Neural crest cell (in vitro differentiated cells): ENCODE results near the gene DOCK9. TPM values are rescaled to one million over a fixed set of nuclear protein-coding genes. Genes with fewer than 3 reads are reported as not detected.

Experiments
- DNase-seq: peaks from one replicate; pipeline ENCODE4 v3.0.0; 2021; ENCODE audit warnings: low read depth, mixed read lengths, low spot score
- H3K27ac Mint-ChIP-seq: one replicate; pipeline ENCODE4 v1.8.0; 2021; ENCODE audit warnings: mild to moderate bottlenecking, mixed read lengths; ENCODE audit not compliant: unreplicated experiment
- H3K27me3 Mint-ChIP-seq: 2 replicates; pipeline ENCODE4 v1.8.0; 2021; ENCODE audit warnings: low read depth, mild to moderate bottlenecking, mixed read lengths
- H3K36me3 Mint-ChIP-seq: 2 replicates; pipeline ENCODE4 v1.8.0; 2021; ENCODE audit warnings: low read depth, mild to moderate bottlenecking, mixed read lengths
- H3K4me1 Mint-ChIP-seq: 2 replicates; pipeline ENCODE4 v1.8.0; 2021; ENCODE audit warnings: mixed read lengths
- H3K4me3 Mint-ChIP-seq: one replicate; pipeline ENCODE4 v1.8.0; 2021; ENCODE audit warnings: mild to moderate bottlenecking, mixed read lengths
- H3K9me3 Mint-ChIP-seq: 2 replicates; pipeline ENCODE4 v1.8.0; 2021; ENCODE audit warnings: mixed read lengths
- total RNA-seq: library from RNA; stranded (reverse); gene quantifications from 2 replicates; pipeline ENCODE4 v1.2.1, GENCODE V29; 2021
- TF ChIP-seq, protein P1 (sequence below): fragments of 200-600 bp; sonication (generic); conservative IDR thresholded peaks from 2 replicates; pipeline ENCODE4 v1.5.0; 2021; ENCODE audit warnings: antibody characterized with exemption, mild to moderate bottlenecking

DOCK9 gene
- total RNA-seq, 1 donor from 2014 or later: 6.9 TPM

DNA sequence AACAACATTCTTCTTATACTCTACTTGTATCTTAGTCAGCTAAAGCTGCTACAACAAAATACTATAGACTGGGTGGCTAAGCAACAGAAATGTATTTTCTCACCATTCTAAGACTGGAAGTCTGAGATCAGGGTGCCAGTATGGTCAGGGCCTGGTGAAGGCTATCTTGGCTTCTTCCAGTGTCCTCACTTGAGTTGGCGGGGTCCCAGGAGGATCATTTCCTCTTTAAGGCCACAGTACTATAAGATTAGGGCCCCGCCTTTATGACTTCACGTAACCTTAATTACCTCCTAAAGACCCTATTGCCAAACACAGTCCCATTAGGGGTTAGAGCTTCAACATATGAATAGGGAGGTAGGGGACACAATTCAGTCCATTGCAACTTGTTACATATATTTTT, 30.7 kb upstream of the DOCK9 start:
- no peak for DNase-seq
- no peaks in the 10 kb centered on the region for H3K27me3 Mint-ChIP-seq

DNA sequence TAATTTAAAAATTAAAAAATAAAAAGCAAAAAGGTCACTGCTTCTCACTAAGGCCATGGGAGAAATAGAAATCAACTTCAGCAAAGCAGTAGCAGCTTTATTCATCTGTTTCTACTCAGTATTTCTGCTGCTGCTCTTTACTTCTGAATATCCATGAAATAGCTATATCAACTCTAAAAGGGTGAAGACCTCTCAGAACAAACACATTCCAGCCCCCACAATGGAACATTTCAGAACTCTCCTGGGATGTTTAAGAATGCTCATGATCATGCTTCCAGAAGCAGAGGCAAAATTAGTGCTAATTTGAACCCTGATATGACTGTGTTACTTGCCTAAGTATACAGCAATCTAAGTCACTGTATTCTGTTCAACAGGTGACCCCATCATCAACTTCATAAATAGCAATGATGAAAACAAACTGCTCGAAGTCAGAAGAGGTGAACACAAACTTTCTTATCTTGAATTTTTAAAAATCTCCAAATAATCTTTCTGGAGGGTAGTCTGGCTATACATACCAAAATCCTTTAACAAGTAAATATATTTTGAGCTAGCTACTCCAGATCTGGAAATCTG, 29.6 kb upstream of the DOCK9 start:
- H3K4me1 Mint-ChIP-seq: peaks cover 13% of the 10 kb centered on the region
- no peak overlapping the region for H3K27ac Mint-ChIP-seq
- H3K9me3 Mint-ChIP-seq: no peaks in the 10 kb centered on the region
- H3K27me3 Mint-ChIP-seq: no peaks in the 10 kb centered on the region
- no peak for DNase-seq
- TF ChIP-seq, protein P1, sequence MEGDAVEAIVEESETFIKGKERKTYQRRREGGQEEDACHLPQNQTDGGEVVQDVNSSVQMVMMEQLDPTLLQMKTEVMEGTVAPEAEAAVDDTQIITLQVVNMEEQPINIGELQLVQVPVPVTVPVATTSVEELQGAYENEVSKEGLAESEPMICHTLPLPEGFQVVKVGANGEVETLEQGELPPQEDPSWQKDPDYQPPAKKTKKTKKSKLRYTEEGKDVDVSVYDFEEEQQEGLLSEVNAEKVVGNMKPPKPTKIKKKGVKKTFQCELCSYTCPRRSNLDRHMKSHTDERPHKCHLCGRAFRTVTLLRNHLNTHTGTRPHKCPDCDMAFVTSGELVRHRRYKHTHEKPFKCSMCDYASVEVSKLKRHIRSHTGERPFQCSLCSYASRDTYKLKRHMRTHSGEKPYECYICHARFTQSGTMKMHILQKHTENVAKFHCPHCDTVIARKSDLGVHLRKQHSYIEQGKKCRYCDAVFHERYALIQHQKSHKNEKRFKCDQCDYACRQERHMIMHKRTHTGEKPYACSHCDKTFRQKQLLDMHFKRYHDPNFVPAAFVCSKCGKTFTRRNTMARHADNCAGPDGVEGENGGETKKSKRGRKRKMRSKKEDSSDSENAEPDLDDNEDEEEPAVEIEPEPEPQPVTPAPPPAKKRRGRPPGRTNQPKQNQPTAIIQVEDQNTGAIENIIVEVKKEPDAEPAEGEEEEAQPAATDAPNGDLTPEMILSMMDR: no peak
- no peaks in the 10 kb centered on the region for H3K36me3 Mint-ChIP-seq
- no peak overlapping the region for H3K4me3 Mint-ChIP-seq

More for the DNA sequence above, 30.7 kb upstream of the DOCK9 start:
- Mint-ChIP-seq H3K36me3 (no peaks in the 10 kb centered on the region), H3K4me3 (no peak overlapping the region), H3K27ac (no peak overlapping the region), H3K9me3 (no peaks in the 10 kb centered on the region), H3K4me1 (peaks cover 8% of the 10 kb centered on the region)
- TF ChIP-seq, protein P1: no peak

DNA sequence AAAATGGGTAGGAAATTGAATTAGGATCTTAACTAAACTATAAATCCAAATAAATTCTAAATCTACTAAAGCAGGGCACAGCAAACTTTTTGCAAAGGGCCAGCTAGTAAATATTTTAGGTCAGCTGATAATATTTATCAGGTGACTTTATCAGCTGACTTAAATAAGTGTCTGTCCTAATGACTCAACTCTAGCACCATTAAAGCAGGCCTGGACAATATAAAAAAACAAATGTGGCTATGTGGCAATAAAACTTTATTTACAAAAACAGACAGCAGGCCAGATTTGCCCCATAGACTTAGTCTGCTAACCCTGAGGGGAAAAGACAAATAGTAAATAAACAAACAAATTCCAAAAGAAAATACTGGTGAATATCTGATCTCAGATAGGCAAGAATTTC, 27.7 kb upstream of the DOCK9 start:
- no peak overlapping the region for H3K4me3 Mint-ChIP-seq
- no peaks in the 10 kb centered on the region for H3K9me3 Mint-ChIP-seq
- peaks cover 13% of the 10 kb centered on the region for H3K4me1 Mint-ChIP-seq
- no peak for DNase-seq
- TF ChIP-seq, protein P1: no peak
- no peaks in the 10 kb centered on the region for H3K36me3 Mint-ChIP-seq
- H3K27ac Mint-ChIP-seq: no peak overlapping the region
- no peaks in the 10 kb centered on the region for H3K27me3 Mint-ChIP-seq

DNA sequence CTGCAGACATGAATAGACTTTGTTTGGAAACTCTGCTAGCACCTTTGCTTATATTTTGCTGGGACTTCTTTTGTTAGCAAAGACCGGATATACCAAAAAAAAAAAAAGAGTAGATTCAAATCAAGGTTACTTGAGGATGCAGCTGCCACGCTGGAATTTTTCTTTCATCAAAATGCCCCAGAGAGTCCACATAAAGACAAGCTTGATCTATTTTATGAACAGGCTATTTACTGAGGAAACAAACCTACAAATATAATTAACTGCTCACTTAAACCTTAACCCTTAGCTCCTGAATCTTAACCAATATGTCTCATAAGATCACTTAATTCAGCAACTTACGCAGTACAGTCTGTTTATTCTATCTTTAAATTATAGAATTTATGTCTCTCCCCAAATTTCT, 27.1 kb upstream of the DOCK9 start:
- TF ChIP-seq, protein P1: no peak

DNA sequence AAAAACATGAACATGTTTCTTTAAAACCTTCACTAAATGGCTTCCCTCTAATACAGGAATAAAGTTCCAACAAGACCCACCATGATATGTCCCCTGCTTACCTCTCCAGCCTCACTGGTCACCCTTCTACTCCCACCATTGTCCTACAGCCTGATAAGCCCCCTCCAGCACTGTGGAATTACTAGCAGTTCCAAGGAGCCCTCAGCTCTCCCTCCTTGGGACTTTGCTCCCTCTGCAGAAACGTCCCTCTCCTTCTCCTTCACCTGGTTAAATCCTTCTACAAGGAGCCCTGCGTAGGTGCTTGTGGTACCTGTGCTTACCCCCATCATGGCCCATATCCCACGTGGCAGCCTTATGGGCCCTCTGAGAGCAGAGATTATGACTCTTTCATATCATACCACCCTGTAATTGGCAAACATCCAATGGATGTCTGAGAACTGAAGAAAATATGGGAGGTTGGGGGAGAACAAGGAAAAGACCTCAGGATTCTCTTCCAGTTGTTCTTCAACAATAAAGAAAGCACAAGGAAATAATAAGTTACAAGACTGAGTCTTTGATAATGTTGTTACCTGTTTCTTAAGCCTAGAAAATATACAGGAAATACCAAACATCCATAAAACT, 26.1 kb upstream of the DOCK9 start:
- DNase-seq: no peak
- H3K27ac Mint-ChIP-seq: no peak overlapping the region
- no peaks in the 10 kb centered on the region for H3K27me3 Mint-ChIP-seq
- H3K4me3 Mint-ChIP-seq: no peak overlapping the region
- H3K9me3 Mint-ChIP-seq: no peaks in the 10 kb centered on the region
- no peaks in the 10 kb centered on the region for H3K36me3 Mint-ChIP-seq
- TF ChIP-seq, protein P1: no peak
- H3K4me1 Mint-ChIP-seq: peaks cover 13% of the 10 kb centered on the region

More for the DNA sequence above, 27.1 kb upstream of the DOCK9 start:
- no peaks in the 10 kb centered on the region for H3K27me3 Mint-ChIP-seq
- no peaks in the 10 kb centered on the region for H3K36me3 Mint-ChIP-seq
- H3K4me3 Mint-ChIP-seq: no peak overlapping the region
- H3K4me1 Mint-ChIP-seq: peaks cover 13% of the 10 kb centered on the region
- H3K27ac Mint-ChIP-seq: no peak overlapping the region
- H3K9me3 Mint-ChIP-seq: no peaks in the 10 kb centered on the region
- no peak for DNase-seq
